SJSA1 (cell line): ENCODE measurements around the gene IL1RAPL1. TPM values are rescaled to one million over a fixed set of nuclear protein-coding genes. Genes with fewer than 3 reads are reported as not detected.
"Not testable (repeated sequence)": the region's sequence is repeated elsewhere in the genome, so short reads cannot be mapped to it uniquely, and the experiment has no call there.

ENCODE experiments used
- DNase-seq, 2 experiments: peaks; one replicate each; pipeline ENCODE4 v3.0.0-alpha.2; 2015 to 2020; ENCODE audit warnings: low spot score in 2 of 2, low read depth in 1 of 2
- H3K27ac ChIP-seq: fragments of 250-450 bp; sonication (Bioruptor Pico); 2 replicates; pipeline ENCODE4 v1.5.1; 2020; ENCODE audit warnings: mild to moderate bottlenecking, moderate library complexity
- H3K27me3 ChIP-seq: fragments of 250-450 bp; sonication (Bioruptor Pico); replicated peaks from 2 replicates; pipeline ENCODE4 v1.5.1; 2020; ENCODE audit warnings: mild to moderate bottlenecking, moderate library complexity
- H3K36me3 ChIP-seq: fragments of 250-450 bp; sonication (Bioruptor Pico); 2 replicates; pipeline ENCODE4 v1.5.1; 2020; ENCODE audit warnings: mild to moderate bottlenecking
- H3K4me1 ChIP-seq: fragments of 250-450 bp; sonication (Bioruptor Pico); replicated peaks from 2 replicates; pipeline ENCODE4 v1.6.1; 2021; ENCODE audit warnings: mild to moderate bottlenecking
- H3K4me3 ChIP-seq: fragments of 250-450 bp; sonication (Bioruptor Pico); 2 replicates; pipeline ENCODE4 v1.5.1; 2020; ENCODE audit warnings: mild to moderate bottlenecking
- H3K9me3 ChIP-seq: fragments of 250-450 bp; sonication (Bioruptor Pico); replicated peaks from 2 replicates; pipeline ENCODE4 v1.5.1; 2020; ENCODE audit warnings: mild to moderate bottlenecking
- total RNA-seq: library from RNA; depleted of rRNA; stranded (reverse); fragments of >200 nt; shearing (Covaris generic); gene quantifications from 2 replicates; pipeline ENCODE4 v1.2.3, GENCODE V29; 2014

Gene IL1RAPL1
- total RNA-seq, 1 experiment from 2014 or later, result not detected

DNA sequence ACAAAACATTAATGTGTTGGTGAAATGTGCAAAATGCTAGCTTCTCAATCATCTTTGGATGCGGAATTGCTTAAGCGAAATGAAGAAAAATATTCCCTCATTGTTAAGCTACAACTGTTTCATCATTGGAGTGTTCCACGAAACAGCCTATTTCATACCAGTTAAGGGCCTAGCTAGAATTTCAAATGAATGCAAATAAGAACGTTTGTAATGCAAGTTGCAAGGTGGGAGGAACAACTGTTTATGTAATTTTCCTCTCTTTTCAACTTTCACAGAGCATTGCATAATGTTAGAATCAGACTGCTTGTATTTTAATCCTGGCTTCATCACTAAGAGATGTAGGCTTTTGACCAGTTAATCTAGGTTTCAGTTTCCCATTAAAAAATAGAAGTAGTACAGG, 480.1 kb downstream of the IL1RAPL1 start:
- no peak overlapping the region for H3K27ac ChIP-seq
- no peak for DNase-seq
- no peaks in the 10 kb centered on the region for H3K9me3 ChIP-seq
- H3K4me3 ChIP-seq, result no peak overlapping the region
- no peaks in the 10 kb centered on the region for H3K4me1 ChIP-seq
- H3K27me3 ChIP-seq, result no peaks in the 10 kb centered on the region
- H3K36me3 ChIP-seq, result no peaks in the 10 kb centered on the region

GRCh38 chrX:29071525-29072320, 484.5 kb downstream of the IL1RAPL1 start:
- no peak for DNase-seq
- Histone ChIP-seq H3K27me3 (no peaks in the 10 kb centered on the region), H3K27ac (no peak overlapping the region), H3K9me3 (no peaks in the 10 kb centered on the region), H3K4me1 (no peaks in the 10 kb centered on the region), H3K36me3 (no peaks in the 10 kb centered on the region), H3K4me3 (no peak overlapping the region)

- Histone ChIP-seq H3K9me3 (no peaks in the 10 kb centered on the region), H3K27me3 (no peaks in the 10 kb centered on the region), H3K4me3 (no peak overlapping the region), H3K27ac (no peak overlapping the region), H3K4me1 (no peaks in the 10 kb centered on the region), H3K36me3 (no peaks in the 10 kb centered on the region)
- DNase-seq, result no peak
Measured at GRCh38 chrX:29082558-29082957, 495.3 kb downstream of the IL1RAPL1 start.

GRCh38 chrX:29083823-29084222, 496.6 kb downstream of the IL1RAPL1 start:
- no peak overlapping the region for H3K4me3 ChIP-seq
- H3K27ac ChIP-seq, result no peak overlapping the region
- H3K36me3 ChIP-seq, result no peaks in the 10 kb centered on the region
- H3K9me3 ChIP-seq, result no peaks in the 10 kb centered on the region
- H3K4me1 ChIP-seq, result no peaks in the 10 kb centered on the region
- H3K27me3 ChIP-seq, result no peaks in the 10 kb centered on the region
- DNase-seq, result no peak

- H3K27ac ChIP-seq, result no peak overlapping the region
- H3K9me3 ChIP-seq, result no peaks in the 10 kb centered on the region
- no peak overlapping the region for H3K4me3 ChIP-seq
- H3K36me3 ChIP-seq, result no peaks in the 10 kb centered on the region
- no peaks in the 10 kb centered on the region for H3K27me3 ChIP-seq
- no peaks in the 10 kb centered on the region for H3K4me1 ChIP-seq
- DNase-seq, result no peak
Measured at GRCh38 chrX:29090811-29091210, 503.6 kb downstream of the IL1RAPL1 start.

DNA sequence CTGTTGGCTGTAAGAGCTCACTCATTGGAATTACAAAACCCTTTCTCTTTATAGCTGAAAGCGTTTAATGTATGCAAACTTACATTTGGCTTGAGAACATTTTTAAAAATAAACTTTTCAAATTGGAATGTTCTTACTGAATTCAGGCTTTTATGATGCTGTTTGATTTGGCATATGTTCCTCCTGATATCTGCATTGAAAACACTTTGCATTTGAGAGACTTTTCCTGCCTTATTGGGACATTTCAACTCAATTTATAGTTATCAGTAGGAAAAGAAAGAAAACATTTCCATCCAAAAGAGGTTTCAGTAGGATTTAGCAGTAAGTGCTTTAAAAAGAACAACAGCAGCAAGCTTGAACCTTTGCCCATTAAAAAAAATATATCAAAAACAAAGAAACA, 520.0 kb downstream of the IL1RAPL1 start:
- H3K9me3 ChIP-seq, result no peaks in the 10 kb centered on the region
- H3K4me3 ChIP-seq, result no peak overlapping the region
- H3K36me3 ChIP-seq, result no peaks in the 10 kb centered on the region
- H3K27ac ChIP-seq, result no peak overlapping the region
- no peaks in the 10 kb centered on the region for H3K4me1 ChIP-seq
- DNase-seq, result no peak
- H3K27me3 ChIP-seq, result no peaks in the 10 kb centered on the region

DNA sequence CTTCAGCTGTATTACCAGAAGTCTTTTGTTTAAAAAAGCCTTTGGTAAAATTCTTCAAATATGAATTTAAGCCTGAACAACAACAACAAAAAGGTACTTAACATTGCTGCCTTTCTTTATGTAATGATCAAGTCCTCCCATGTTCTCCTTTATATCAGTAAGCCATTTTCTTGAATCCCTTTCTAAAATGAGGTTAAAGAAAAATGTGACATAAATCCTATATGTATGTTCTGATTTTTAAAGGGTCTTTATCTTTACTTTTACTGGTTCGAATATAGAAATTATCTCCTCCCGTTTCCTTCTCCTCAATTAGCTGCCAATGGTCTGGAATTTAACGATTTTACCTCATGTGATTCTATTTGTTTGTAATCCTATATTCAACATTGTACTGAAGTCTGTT, 522.8 kb downstream of the IL1RAPL1 start:
- Histone ChIP-seq H3K27ac (no peak overlapping the region), H3K4me1 (no peaks in the 10 kb centered on the region), H3K27me3 (no peaks in the 10 kb centered on the region), H3K4me3 (no peak overlapping the region), H3K9me3 (no peaks in the 10 kb centered on the region), H3K36me3 (no peaks in the 10 kb centered on the region)
- DNase-seq, result no peak

- DNase-seq, result no peak
- no peaks in the 10 kb centered on the region for H3K4me1 ChIP-seq
- H3K27ac ChIP-seq, result no peak overlapping the region
- no peaks in the 10 kb centered on the region for H3K36me3 ChIP-seq
- H3K4me3 ChIP-seq, result no peak overlapping the region
- H3K27me3 ChIP-seq, result no peaks in the 10 kb centered on the region
- H3K9me3 ChIP-seq, result no peaks in the 10 kb centered on the region
Measured at GRCh38 chrX:29113221-29113620, 526.0 kb downstream of the IL1RAPL1 start.

DNA sequence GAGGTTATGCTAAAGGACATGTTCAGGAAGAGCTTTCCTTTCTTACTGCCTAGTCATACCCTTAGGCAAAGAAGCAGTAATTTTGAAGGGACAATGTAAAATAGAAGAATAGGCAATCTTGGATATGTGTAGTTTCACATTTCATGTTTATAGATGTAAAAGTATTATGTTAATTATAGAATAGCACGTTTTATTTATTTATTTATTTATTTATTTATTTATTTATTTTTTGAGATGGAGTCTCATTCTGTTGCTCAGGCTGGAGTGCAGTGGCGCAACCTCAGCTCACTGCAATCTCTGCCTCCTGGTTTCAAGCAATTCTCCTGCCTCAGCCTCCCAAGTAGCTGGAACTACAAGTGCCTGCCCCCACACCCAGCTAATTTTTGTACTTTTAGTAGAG, 535.6 kb downstream of the IL1RAPL1 start:
- not testable (repeated sequence) for H3K4me3 ChIP-seq, H3K27me3 ChIP-seq, DNase-seq, H3K4me1 ChIP-seq, H3K36me3 ChIP-seq, H3K9me3 ChIP-seq, H3K27ac ChIP-seq

GRCh38 chrX:29130905-29131304, 543.7 kb downstream of the IL1RAPL1 start:
- Histone ChIP-seq H3K27ac (no peak overlapping the region), H3K36me3 (no peaks in the 10 kb centered on the region), H3K4me1 (no peaks in the 10 kb centered on the region), H3K27me3 (no peaks in the 10 kb centered on the region), H3K4me3 (no peak overlapping the region), H3K9me3 (no peaks in the 10 kb centered on the region)
- no peak for DNase-seq

- no peak overlapping the region for H3K4me3 ChIP-seq
Measured at GRCh38 chrX:29136904-29137303, 549.7 kb downstream of the IL1RAPL1 start.

DNA sequence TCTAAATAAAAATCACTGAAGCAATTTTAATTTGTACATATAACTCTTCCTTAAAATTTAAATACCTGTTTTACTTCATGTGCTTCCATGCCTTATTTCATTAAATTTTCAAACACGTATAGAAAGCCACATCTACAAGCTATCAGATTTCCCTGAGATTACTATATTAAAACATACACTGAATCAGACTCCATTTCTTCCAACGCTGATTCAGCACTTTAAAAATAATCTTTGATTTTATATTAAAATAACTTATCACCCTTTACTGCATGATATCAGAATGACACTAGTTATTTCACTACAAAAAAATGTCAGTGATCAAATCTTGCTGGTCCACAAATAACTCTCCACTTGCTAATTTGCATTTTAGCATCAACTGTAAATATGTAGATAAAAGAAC, 550.8 kb downstream of the IL1RAPL1 start:
- H3K36me3 ChIP-seq, result no peaks in the 10 kb centered on the region
- no peaks in the 10 kb centered on the region for H3K4me1 ChIP-seq
- no peak for DNase-seq
- H3K27me3 ChIP-seq, result no peaks in the 10 kb centered on the region
- H3K4me3 ChIP-seq, result no peak overlapping the region
- no peaks in the 10 kb centered on the region for H3K9me3 ChIP-seq
- H3K27ac ChIP-seq, result no peak overlapping the region

More at GRCh38 chrX:29136904-29137303, 549.7 kb downstream of the IL1RAPL1 start:
- no peak for DNase-seq
- no peaks in the 10 kb centered on the region for H3K9me3 ChIP-seq
- H3K36me3 ChIP-seq, result no peaks in the 10 kb centered on the region
- no peak overlapping the region for H3K27ac ChIP-seq
- no peaks in the 10 kb centered on the region for H3K4me1 ChIP-seq
- H3K27me3 ChIP-seq, result no peaks in the 10 kb centered on the region

DNA sequence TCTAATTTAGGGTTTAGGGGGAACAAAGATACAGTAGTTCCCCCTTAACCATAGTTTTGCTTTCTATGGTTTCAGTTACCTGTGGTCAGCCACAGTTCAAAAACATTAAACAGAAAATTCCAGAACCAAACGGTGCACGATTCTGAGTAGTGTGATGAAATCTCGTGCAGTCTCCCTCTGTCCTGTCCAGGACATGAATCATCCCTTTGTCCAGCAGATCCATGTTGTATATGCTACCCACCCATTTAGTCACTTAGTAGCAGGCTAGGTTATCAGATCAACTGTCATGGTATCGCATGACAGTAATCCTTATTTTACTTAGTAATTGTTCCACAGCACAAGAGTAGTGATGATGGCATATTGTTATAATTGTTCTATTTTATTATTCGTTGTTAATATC, 556.1 kb downstream of the IL1RAPL1 start:
- no peaks in the 10 kb centered on the region for H3K36me3 ChIP-seq
- H3K4me3 ChIP-seq, result no peak overlapping the region
- H3K27me3 ChIP-seq, result no peaks in the 10 kb centered on the region
- DNase-seq, result no peak
- H3K4me1 ChIP-seq, result no peaks in the 10 kb centered on the region
- no peak overlapping the region for H3K27ac ChIP-seq
- H3K9me3 ChIP-seq, result no peaks in the 10 kb centered on the region

GRCh38 chrX:29143756-29144155, 556.5 kb downstream of the IL1RAPL1 start:
- no peak overlapping the region for H3K27ac ChIP-seq
- DNase-seq, result no peak
- H3K9me3 ChIP-seq, result no peaks in the 10 kb centered on the region
- H3K4me3 ChIP-seq, result no peak overlapping the region
- H3K36me3 ChIP-seq, result no peaks in the 10 kb centered on the region
- no peaks in the 10 kb centered on the region for H3K4me1 ChIP-seq
- no peaks in the 10 kb centered on the region for H3K27me3 ChIP-seq

DNA sequence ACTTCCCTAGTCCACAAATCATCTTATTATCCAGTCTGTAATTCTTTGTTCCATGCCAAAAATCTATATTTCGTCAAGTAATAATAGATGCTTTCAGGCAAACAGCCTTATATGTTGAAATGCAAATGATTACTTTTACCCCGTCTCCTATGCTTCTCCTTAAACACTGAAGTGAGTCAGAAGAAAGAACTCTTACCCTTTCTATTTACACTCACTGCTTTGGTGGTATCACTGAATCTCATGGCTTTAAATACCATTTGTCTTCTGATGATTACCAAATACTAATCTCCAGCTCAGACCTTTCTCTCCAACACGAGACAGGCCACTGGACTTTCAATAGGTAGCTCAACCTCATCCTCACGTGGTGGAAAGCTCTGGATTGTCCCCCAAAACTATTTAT, 558.1 kb downstream of the IL1RAPL1 start:
- Histone ChIP-seq H3K9me3 (no peaks in the 10 kb centered on the region), H3K27me3 (no peaks in the 10 kb centered on the region), H3K27ac (no peak overlapping the region), H3K4me3 (no peak overlapping the region), H3K36me3 (no peaks in the 10 kb centered on the region), H3K4me1 (no peaks in the 10 kb centered on the region)
- no peak for DNase-seq
